Activated naive CD8-positive, alpha-beta T cell treated with anti-CD3 and anti-CD28 coated beads, Interleukin-2, amount 50 U/mL, for 24 hours (primary cell): Measurements from ENCODE around the gene LLGL2.
A peak's percentile ranks its signal among the peaks of the same experiment; 100 is the strongest.
"Not testable (repeated sequence)": the region's sequence is repeated elsewhere in the genome, so short reads cannot be mapped to it uniquely, and the experiment has no call there.

Source experiments
- ATAC-seq: fragments of 150-1000 bp; cut with Tn5 transposase; one replicate; pipeline ENCODE4 v1.10.0; 2021
- DNase-seq: peaks from one replicate; pipeline ENCODE4 v3.0.0; 2021
- H3K27ac Mint-ChIP-seq: one replicate; pipeline ENCODE4 v1.8.0; 2021; ENCODE audit warnings: mild to moderate bottlenecking, mixed read lengths
- H3K27me3 Mint-ChIP-seq: one replicate; pipeline ENCODE4 v1.8.0; 2021; ENCODE audit warnings: mixed read lengths
- H3K36me3 Mint-ChIP-seq: one replicate; pipeline ENCODE4 v1.8.0; 2021; ENCODE audit warnings: low read depth, mixed read lengths
- H3K4me1 Mint-ChIP-seq: one replicate; pipeline ENCODE4 v1.8.0; 2021; ENCODE audit warnings: mixed read lengths
- H3K4me3 Mint-ChIP-seq: one replicate; pipeline ENCODE4 v1.8.0; 2021; ENCODE audit warnings: mild to moderate bottlenecking, moderate library complexity, mixed read lengths
- H3K9me3 Mint-ChIP-seq: one replicate; pipeline ENCODE4 v1.8.0; 2021; ENCODE audit warnings: mixed read lengths

Gene LLGL2

GRCh38 chr17:75517297-75517865, 8.1 kb upstream of the LLGL2 start:
- H3K4me3 Mint-ChIP-seq, result peak overlapping the region; percentile 87
- no peak for ATAC-seq
- no peaks in the 10 kb centered on the region for H3K9me3 Mint-ChIP-seq
- peak; percentile 45 for DNase-seq
- H3K4me1 Mint-ChIP-seq, result peaks cover 25% of the 10 kb centered on the region
- peaks cover 18% of the 10 kb centered on the region for H3K36me3 Mint-ChIP-seq
- H3K27me3 Mint-ChIP-seq, result no peaks in the 10 kb centered on the region
- H3K27ac Mint-ChIP-seq, result peak overlapping the region; percentile 62

GRCh38 chr17:75518201-75518600, 7.3 kb upstream of the LLGL2 start:
- peak; percentile 26 for ATAC-seq
- H3K36me3 Mint-ChIP-seq, result peaks cover 19% of the 10 kb centered on the region

GRCh38 chr17:75518983-75519537, 6.4 kb upstream of the LLGL2 start:
- Mint-ChIP-seq H3K27ac (no peak overlapping the region), H3K27me3 (no peaks in the 10 kb centered on the region), H3K4me1 (peaks cover 25% of the 10 kb centered on the region), H3K4me3 (no peak overlapping the region), H3K9me3 (no peaks in the 10 kb centered on the region), H3K36me3 (peaks cover 25% of the 10 kb centered on the region)
- ATAC-seq (no peak), DNase-seq (no peak)

More at GRCh38 chr17:75518201-75518600, 7.3 kb upstream of the LLGL2 start:
- H3K4me1 Mint-ChIP-seq, result peaks cover 25% of the 10 kb centered on the region
- H3K27ac Mint-ChIP-seq, result peak overlapping the region; percentile 39
- peak; percentile 24 for DNase-seq
- peak overlapping the region; percentile 87 for H3K4me3 Mint-ChIP-seq
- H3K27me3 Mint-ChIP-seq, result no peaks in the 10 kb centered on the region
- no peaks in the 10 kb centered on the region for H3K9me3 Mint-ChIP-seq

GRCh38 chr17:75520413-75520812, 5.1 kb upstream of the LLGL2 start:
- H3K27ac Mint-ChIP-seq, H3K9me3 Mint-ChIP-seq, H3K27me3 Mint-ChIP-seq, H3K4me3 Mint-ChIP-seq, ATAC-seq, DNase-seq: not testable (repeated sequence)
- Mint-ChIP-seq H3K36me3 (peaks cover 25% of the 10 kb centered on the region), H3K4me1 (peaks cover 25% of the 10 kb centered on the region)

GRCh38 chr17:75521290-75521689, 4.2 kb upstream of the LLGL2 start:
- ATAC-seq, result no peak
- H3K36me3 Mint-ChIP-seq, result peaks cover 25% of the 10 kb centered on the region
- no peak for DNase-seq
- peaks cover 27% of the 10 kb centered on the region for H3K4me1 Mint-ChIP-seq
- no peak overlapping the region for H3K4me3 Mint-ChIP-seq
- H3K27ac Mint-ChIP-seq, result no peak overlapping the region
- H3K27me3 Mint-ChIP-seq, result peaks cover under 1% of the 10 kb centered on the region
- H3K9me3 Mint-ChIP-seq, result no peaks in the 10 kb centered on the region

GRCh38 chr17:75521951-75522727, 3.4 kb upstream of the LLGL2 start:
- peaks cover 7% of the 10 kb centered on the region for H3K27me3 Mint-ChIP-seq
- ATAC-seq (no peak), DNase-seq (no peak)
- peaks cover 33% of the 10 kb centered on the region for H3K4me1 Mint-ChIP-seq
- no peak overlapping the region for H3K27ac Mint-ChIP-seq
- no peak overlapping the region for H3K4me3 Mint-ChIP-seq
- no peaks in the 10 kb centered on the region for H3K9me3 Mint-ChIP-seq
- peaks cover 25% of the 10 kb centered on the region for H3K36me3 Mint-ChIP-seq

GRCh38 chr17:75523647-75524046, 1.9 kb upstream of the LLGL2 start:
- peaks cover 13% of the 10 kb centered on the region for H3K36me3 Mint-ChIP-seq
- peaks cover 7% of the 10 kb centered on the region for H3K27me3 Mint-ChIP-seq
- DNase-seq (no peak), ATAC-seq (no peak)
- no peak overlapping the region for H3K27ac Mint-ChIP-seq
- peaks cover 18% of the 10 kb centered on the region for H3K4me1 Mint-ChIP-seq
- H3K9me3 Mint-ChIP-seq, result no peaks in the 10 kb centered on the region
- no peak overlapping the region for H3K4me3 Mint-ChIP-seq

- H3K27me3 Mint-ChIP-seq, result peaks cover 7% of the 10 kb centered on the region
- peaks cover 12% of the 10 kb centered on the region for H3K4me1 Mint-ChIP-seq
- peaks cover 10% of the 10 kb centered on the region for H3K36me3 Mint-ChIP-seq
- H3K9me3 Mint-ChIP-seq, result no peaks in the 10 kb centered on the region
- H3K4me3 Mint-ChIP-seq, result peak overlapping the region; percentile 34
- no peak for DNase-seq
- no peak for ATAC-seq
- H3K27ac Mint-ChIP-seq, result no peak overlapping the region
Observed at GRCh38 chr17:75524269-75524969, 1.1 kb upstream of the LLGL2 start.

- Mint-ChIP-seq H3K9me3 (no peaks in the 10 kb centered on the region), H3K4me1 (peaks cover 11% of the 10 kb centered on the region), H3K27ac (no peak overlapping the region), H3K4me3 (peak overlapping the region; percentile 55), H3K36me3 (peaks cover 7% of the 10 kb centered on the region), H3K27me3 (peaks cover 7% of the 10 kb centered on the region)
- DNase-seq, result no peak
- no peak for ATAC-seq
Observed at GRCh38 chr17:75525806-75526554, 483 bp downstream of the LLGL2 start.

- peak overlapping the region; percentile 55 for H3K4me3 Mint-ChIP-seq
- peaks cover 7% of the 10 kb centered on the region for H3K36me3 Mint-ChIP-seq
- peaks cover 11% of the 10 kb centered on the region for H3K4me1 Mint-ChIP-seq
- DNase-seq (no peak), ATAC-seq (no peak)
- H3K27ac Mint-ChIP-seq, result no peak overlapping the region
- no peaks in the 10 kb centered on the region for H3K9me3 Mint-ChIP-seq
- H3K27me3 Mint-ChIP-seq, result peaks cover 7% of the 10 kb centered on the region
Observed at GRCh38 chr17:75526555-75527270, 1.2 kb downstream of the LLGL2 start.

GRCh38 chr17:75530837-75531720, 5.6 kb downstream of the LLGL2 start:
- Mint-ChIP-seq H3K4me3 (no peak overlapping the region), H3K36me3 (no peaks in the 10 kb centered on the region), H3K4me1 (peaks cover 31% of the 10 kb centered on the region), H3K27me3 (peaks cover 7% of the 10 kb centered on the region), H3K27ac (no peak overlapping the region), H3K9me3 (no peaks in the 10 kb centered on the region)
- ATAC-seq (no peak), DNase-seq (no peak)

GRCh38 chr17:75531721-75532072, 6.2 kb downstream of the LLGL2 start:
- no peak overlapping the region for H3K27ac Mint-ChIP-seq
- no peaks in the 10 kb centered on the region for H3K36me3 Mint-ChIP-seq
- ATAC-seq, result no peak
- peaks cover 29% of the 10 kb centered on the region for H3K4me1 Mint-ChIP-seq
- peaks cover 3% of the 10 kb centered on the region for H3K27me3 Mint-ChIP-seq
- DNase-seq, result no peak
- H3K9me3 Mint-ChIP-seq, result no peaks in the 10 kb centered on the region
- H3K4me3 Mint-ChIP-seq, result no peak overlapping the region

GRCh38 chr17:75535119-75535537, 9.6 kb downstream of the LLGL2 start:
- Mint-ChIP-seq H3K27me3 (no peaks in the 10 kb centered on the region), H3K9me3 (no peaks in the 10 kb centered on the region), H3K4me1 (peaks cover 24% of the 10 kb centered on the region), H3K4me3 (peak overlapping the region; percentile 51), H3K36me3 (no peaks in the 10 kb centered on the region), H3K27ac (peak overlapping the region; percentile 88)
- ATAC-seq (peak; percentile 94), DNase-seq (peak; percentile 62)
